CMK (cell line): ENCODE data around the gene PPM1J.
"Not testable (repeated sequence)": the region's sequence is repeated elsewhere in the genome, so short reads cannot be mapped to it uniquely, and the experiment has no call there.

ENCODE experiments used
- DNase-seq: peaks from one replicate; pipeline ENCODE4 v3.0.0-alpha.2; 2010; ENCODE audit warnings: low read depth

The PPM1J gene

GRCh38 chr1:112721966-112722524 lies 6.9 kb upstream of the PPM1J start:
- DNase-seq: no peak

DNA sequence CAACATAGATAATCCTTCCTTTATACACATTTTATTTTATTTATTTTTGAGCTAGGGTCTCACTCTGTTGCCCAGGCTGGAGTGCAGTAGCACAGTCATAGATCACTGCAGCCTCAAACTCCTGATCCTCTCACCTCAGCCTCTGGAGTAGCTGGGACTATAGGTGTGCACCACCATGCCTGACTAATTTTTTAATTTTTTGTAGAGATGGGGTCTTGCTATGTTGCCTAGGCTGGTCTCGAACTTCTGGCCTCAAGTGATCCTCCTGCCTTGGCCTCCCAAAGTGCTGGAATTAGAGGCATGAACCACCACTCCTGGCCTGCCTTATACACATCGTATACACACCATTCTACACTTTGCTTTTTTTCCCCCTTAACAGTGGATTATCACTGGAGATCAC lies 6.2 kb upstream of the PPM1J start:
- not testable (repeated sequence) for DNase-seq

- no peak for DNase-seq
These were observed 5.7 kb upstream of the PPM1J start for GRCh38 chr1:112720800-112721199.

GRCh38 chr1:112719706-112720105 lies 4.6 kb upstream of the PPM1J start:
- no peak for DNase-seq

GRCh38 chr1:112718691-112719418 lies 3.7 kb upstream of the PPM1J start:
- DNase-seq: no peak

GRCh38 chr1:112717263-112717873 lies 2.2 kb upstream of the PPM1J start:
- DNase-seq: no peak

- peak; percentile 85 for DNase-seq
These were observed 1.1 kb upstream of the PPM1J start for GRCh38 chr1:112716133-112716720.

GRCh38 chr1:112714313-112715263 lies 544 bp downstream of the PPM1J start:
- no peak for DNase-seq

- no peak for DNase-seq
These were observed 1.4 kb downstream of the PPM1J start for GRCh38 chr1:112713466-112714312.

DNA sequence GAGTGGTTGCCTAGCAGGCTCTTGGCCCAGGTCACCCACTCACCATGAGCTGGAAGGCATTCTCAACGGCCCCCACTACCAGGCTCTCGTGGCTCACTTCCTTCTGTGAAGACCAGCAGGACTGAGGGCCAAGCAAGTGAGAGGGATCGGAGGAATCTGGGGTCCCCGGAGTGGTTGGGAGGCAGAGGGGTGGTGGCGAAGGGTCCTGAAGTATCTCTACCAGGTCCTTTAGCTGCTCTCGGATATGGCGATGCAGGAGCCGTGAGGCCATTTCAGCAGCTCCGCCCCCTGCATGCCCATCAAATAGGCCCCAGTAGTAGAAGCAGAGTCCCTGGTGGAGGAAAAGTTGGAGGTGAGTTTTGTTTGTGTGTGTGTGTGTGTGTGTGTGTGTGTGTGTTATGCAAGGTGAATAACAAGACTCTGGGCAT lies 2.4 kb downstream of the PPM1J start:
- no peak for DNase-seq

DNA sequence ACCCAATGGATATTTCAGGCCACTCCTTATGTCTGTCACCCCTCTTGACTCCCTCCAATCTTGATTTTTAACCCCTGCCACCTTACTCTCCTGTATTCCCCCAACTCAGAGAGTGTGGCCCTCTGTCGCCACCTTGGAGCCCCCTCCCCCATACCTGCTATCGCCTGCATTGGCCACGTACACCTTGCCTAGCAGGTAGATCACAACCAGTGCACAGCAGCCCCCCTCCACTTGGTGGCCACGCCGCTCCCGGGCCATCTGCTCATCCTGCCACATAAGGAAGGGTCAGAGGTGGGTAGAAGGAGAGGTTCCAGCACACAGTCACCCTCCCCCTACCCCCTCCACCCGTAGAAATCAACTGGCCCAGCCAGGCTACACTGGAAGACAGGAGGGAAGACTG lies 2.9 kb downstream of the PPM1J start:
- no peak for DNase-seq

DNA sequence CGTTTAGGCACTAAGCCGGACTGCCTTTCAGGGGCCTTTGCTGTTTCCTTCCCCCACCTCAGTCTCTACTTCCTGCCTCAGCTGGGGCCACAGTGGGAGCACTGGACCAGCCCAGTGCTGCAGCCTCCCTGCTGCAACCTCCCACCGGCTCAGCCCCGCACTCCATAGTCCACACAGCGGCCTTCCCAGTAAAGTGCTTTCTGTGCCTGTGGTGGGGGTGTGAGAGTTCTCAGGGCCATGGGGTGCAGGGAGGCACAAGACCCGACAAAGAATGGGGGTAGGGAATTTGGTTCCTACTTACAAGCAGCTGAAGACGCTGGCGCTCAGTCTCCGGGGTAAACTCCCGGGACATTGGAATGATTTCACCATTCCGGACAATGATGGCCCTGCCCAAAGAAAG lies 3.5 kb downstream of the PPM1J start:
- DNase-seq: no peak

- no peak for DNase-seq
These were observed 4.1 kb downstream of the PPM1J start for GRCh38 chr1:112711041-112711440.

GRCh38 chr1:112710586-112710985 lies 4.5 kb downstream of the PPM1J start:
- no peak for DNase-seq

- DNase-seq: no peak
These were observed 5.0 kb downstream of the PPM1J start for GRCh38 chr1:112710159-112710558.

DNA sequence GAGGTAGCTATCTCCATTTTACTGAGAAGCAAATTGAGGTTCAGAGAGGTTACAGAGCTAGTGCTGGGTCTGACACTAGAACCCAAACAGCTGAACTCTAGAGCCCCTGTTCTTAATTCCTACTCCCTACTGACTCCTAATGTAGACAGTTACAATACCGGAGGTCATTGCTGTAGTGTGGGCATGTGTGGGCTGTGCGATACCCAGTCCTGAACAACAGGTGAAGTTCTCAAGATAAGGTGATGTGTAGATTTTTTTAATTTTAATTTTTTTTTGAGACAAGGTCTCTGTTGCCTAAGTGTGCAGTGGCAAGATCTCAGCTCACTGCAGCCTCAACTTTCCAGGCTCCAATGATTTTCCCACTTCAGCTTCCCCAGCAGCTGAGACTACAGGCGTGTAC lies 6.6 kb downstream of the PPM1J start:
- no peak for DNase-seq

GRCh38 chr1:112708002-112708448 lies 7.1 kb downstream of the PPM1J start:
- DNase-seq: no peak

DNA sequence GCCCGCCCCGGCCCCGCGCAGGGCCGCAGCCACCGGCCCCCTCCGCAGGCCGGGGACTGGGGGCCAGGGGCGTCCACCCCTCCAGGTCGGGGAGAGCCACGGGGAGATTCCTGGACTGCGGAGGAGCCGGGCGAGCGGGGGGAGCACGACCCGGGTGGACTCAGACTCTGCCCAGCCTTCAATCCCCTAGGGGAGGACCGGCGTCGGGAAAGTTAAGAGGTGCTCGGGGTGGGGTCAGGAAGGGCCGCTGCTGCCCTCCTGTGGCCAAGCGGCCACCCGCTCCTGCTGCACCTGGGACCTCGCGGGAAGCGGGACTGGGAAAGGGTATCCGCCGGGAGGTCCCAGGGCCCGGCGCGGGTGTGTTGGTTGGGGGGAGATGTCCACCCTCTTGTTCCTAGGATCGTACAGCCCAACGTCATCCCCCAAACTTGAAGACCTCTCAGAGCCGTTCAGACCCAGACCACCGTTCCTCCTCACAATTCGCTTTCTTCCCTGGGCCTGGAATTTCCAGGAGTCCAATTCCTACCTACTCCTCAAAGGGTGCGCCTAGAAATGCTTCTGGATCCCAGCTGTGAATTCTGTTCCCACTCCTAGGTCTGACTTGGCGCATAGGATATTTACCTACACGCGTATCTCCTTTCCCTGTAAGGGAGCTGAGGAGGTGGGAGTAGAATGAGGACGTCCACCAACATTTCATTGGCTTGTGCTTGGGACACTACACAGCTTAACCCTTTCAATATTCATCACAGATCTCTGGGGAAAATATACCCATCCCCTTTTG lies 7.7 kb downstream of the PPM1J start:
- DNase-seq: peak; percentile 76

- no peak for DNase-seq
These were observed 8.5 kb downstream of the PPM1J start, which contains the start of gene RHOC for GRCh38 chr1:112706505-112707220. TSS of gene RHOC (minus strand) at chr1:112707127. CDS start at chr1:112703799, 3,328 bp downstream.
